ENCODE data around the gene F11R. TPM values are rescaled to one million over a fixed set of nuclear protein-coding genes. Genes with fewer than 3 reads are reported as not detected.

Gene F11R
- total RNA-seq, 1 donor from 2014 or later = 10.4 TPM

Small RNA genes lying within 50 kb of the gene (small RNA-seq; reads per million reads assigned to genes)
- gene AL591806.2 = not detected

Other genes starting within 250 kb of the F11R start
- not detected for gene LY9, start 225.0 kb downstream of the F11R start, total RNA-seq
- 1.6 TPM for gene CD244, start 158.3 kb downstream of the F11R start, total RNA-seq
- gene ITLN1, start 136.0 kb downstream of the F11R start, total RNA-seq = not detected
- not detected for gene ITLN2, start 66.3 kb downstream of the F11R start, total RNA-seq
- gene TSTD1, start 17.8 kb upstream of the F11R start, total RNA-seq = 27.7 TPM
- 66.3 TPM for gene USF1, start 24.8 kb upstream of the F11R start, total RNA-seq
- gene ARHGAP30, start 48.7 kb upstream of the F11R start, total RNA-seq = 4.2 TPM
- gene NECTIN4, start 68.4 kb upstream of the F11R start, total RNA-seq = not detected
- not detected for gene KLHDC9, start 77.2 kb upstream of the F11R start, total RNA-seq
- gene PFDN2, start 96.9 kb upstream of the F11R start, total RNA-seq = 36.5 TPM
- gene NIT1, start 97.0 kb upstream of the F11R start, total RNA-seq = 16.2 TPM
- 19.8 TPM for gene DEDD, start 111.5 kb upstream of the F11R start, total RNA-seq
- gene UFC1, start 132.8 kb upstream of the F11R start, total RNA-seq = 133 TPM
- gene USP21, start 138.3 kb upstream of the F11R start, total RNA-seq = 6.8 TPM
- gene PPOX, start 145.3 kb upstream of the F11R start, total RNA-seq = 13.6 TPM
- 11.0 TPM for gene B4GALT3, start 156.4 kb upstream of the F11R start, total RNA-seq
- 4.7 TPM for gene ADAMTS4, start 177.9 kb upstream of the F11R start, total RNA-seq
- gene NDUFS2, start 181.2 kb upstream of the F11R start, total RNA-seq = 147 TPM
- 16.2 TPM for gene FCER1G, start 194.1 kb upstream of the F11R start, total RNA-seq
- 6.8 TPM for gene APOA2, start 202.5 kb upstream of the F11R start, total RNA-seq
- 10.4 TPM for gene TOMM40L, start 204.9 kb upstream of the F11R start, total RNA-seq
- gene NR1I3, start 217.1 kb upstream of the F11R start, total RNA-seq = not detected
- 0.52 TPM for gene PCP4L1, start 237.6 kb upstream of the F11R start, total RNA-seq

Data from skeletal muscle tissue (tissue), 2 donors.